Natural killer cell (primary cell): ENCODE results near the gene MLC1. TPM values are rescaled to one million over a fixed set of nuclear protein-coding genes. Genes with fewer than 3 reads are reported as not detected.

ENCODE experiments used
- ATAC-seq, 3 donors: fragments of 150-1000 bp in 2 of 3; fragments of 200-7000 bp in 1 of 3; cut with Tn5 transposase; 1 replicate in 1 of 3; 2 replicates in 2 of 3; pipeline ENCODE4 v1.10.0; 2021; ENCODE audit warnings: mild to moderate bottlenecking in 2 of 3, moderate library complexity in 2 of 3
- DNase-seq, 2 donors: peaks; one replicate each; pipeline versions ENCODE4 v3.0.0 to v3.0.0-alpha.2; 2013 to 2021; ENCODE audit warnings: mixed read lengths in 1 of 2
- H3K27ac ChIP-seq: one replicate; pipeline ENCODE4 v1.5.1; 2013; ENCODE audit warnings: mild to moderate bottlenecking, low read length
- H3K27me3 ChIP-seq: one replicate; pipeline ENCODE4 v1.6.1; 2013; ENCODE audit warnings: low read length; ENCODE audit not compliant: control insufficient read depth, insufficient read depth
- H3K36me3 ChIP-seq: one replicate; pipeline ENCODE4 v1.6.1; 2013; ENCODE audit warnings: low read length; ENCODE audit not compliant: control insufficient read depth, insufficient read depth
- H3K4me1 ChIP-seq: one replicate; pipeline ENCODE4 v1.6.1; 2013; ENCODE audit warnings: low read length; ENCODE audit not compliant: control insufficient read depth, insufficient read depth
- H3K4me3 ChIP-seq: one replicate; pipeline ENCODE4 v1.5.1; 2013; ENCODE audit warnings: low read length
- H3K9me3 ChIP-seq: one replicate; pipeline ENCODE4 v1.6.1; 2013; ENCODE audit warnings: low read length; ENCODE audit not compliant: control insufficient read depth, insufficient read depth
- H3K27ac Mint-ChIP-seq, 2 donors: one replicate each; pipeline ENCODE4 v1.8.0; 2022; ENCODE audit warnings: mild to moderate bottlenecking in 2 of 2, mixed read lengths in 2 of 2, moderate library complexity in 1 of 2
- H3K27me3 Mint-ChIP-seq, 2 donors: one replicate each; pipeline ENCODE4 v1.8.0; 2022; ENCODE audit warnings: low read depth in 2 of 2, mixed read lengths in 2 of 2
- H3K36me3 Mint-ChIP-seq: one replicate; pipeline ENCODE4 v1.8.0; 2022; ENCODE audit warnings: mixed read lengths
- H3K4me1 Mint-ChIP-seq, 2 donors: one replicate each; pipeline ENCODE4 v1.8.0; 2022; ENCODE audit warnings: mixed read lengths in 2 of 2
- H3K4me3 Mint-ChIP-seq: one replicate; pipeline ENCODE4 v1.8.0; 2022; ENCODE audit warnings: mild to moderate bottlenecking, moderate library complexity, mixed read lengths
- H3K9me3 Mint-ChIP-seq, 2 donors: one replicate each; pipeline ENCODE4 v1.8.0; 2022; ENCODE audit warnings: mixed read lengths in 2 of 2
- WGBS: methylation state at CpG from one replicate; pipeline ENCODE4 v1.1.7; 2013; ENCODE audit warnings: missing lambda C conversion rate; ENCODE audit not compliant: insufficient coverage; 5-methylcytosine and 5-hydroxymethylcytosine counted together
- intact Hi-C: fragments of 100-400 bp; cut with micrococcal nuclease; formaldehyde crosslinking; loops from one replicate; pipeline ENCODE4 v1.14.2; 2022
- total RNA-seq, 4 donors: library from RNA; stranded (reverse); fragments of 120-200 nt in 1 of 4; gene quantifications; one replicate each; pipeline versions ENCODE4 v1.2.3 to v1.2.4, GENCODE V29; 2013 to 2022
- TF ChIP-seq, protein P1 (sequence below): fragments of 200-600 bp; IDR thresholded peaks from one replicate; pipeline ENCODE4 v1.8.0; 2022; ENCODE audit warnings: antibody characterized with exemption

The MLC1 gene
- total RNA-seq, 3 donors from 2014 or later (not counting 1 experiment from before 2014, with no cell fraction given), result 67.7 to 96.1 (median 73.7) TPM

DNA sequence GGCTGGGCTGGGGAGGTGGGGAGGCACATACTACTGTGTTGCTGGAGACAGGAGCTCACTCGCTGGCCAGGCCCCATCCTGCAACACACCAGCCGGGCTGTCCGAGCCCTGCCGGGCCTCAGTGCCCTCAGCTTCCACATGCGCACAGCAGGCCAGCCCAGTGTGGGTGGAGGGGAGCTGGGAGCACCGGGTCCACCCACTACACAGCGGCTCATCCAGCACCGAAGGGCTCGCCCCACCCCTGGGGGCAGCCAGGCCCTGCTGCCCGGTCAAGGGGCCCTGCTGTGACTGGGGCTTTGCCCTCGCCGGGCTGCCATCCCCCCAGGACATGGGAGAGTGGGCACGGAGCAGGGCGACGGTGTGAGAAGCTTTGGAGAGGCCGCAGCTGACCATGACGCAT is 36.4 kb downstream of the MLC1 start:
- ATAC-seq, result no peak
- Mint-ChIP-seq H3K36me3 (no peaks in the 10 kb centered on the region), H3K4me1 (peaks cover 8 to 9% of the 10 kb centered on the region in 2 donors), H3K27ac (no peak overlapping the region), H3K9me3 (peaks cover 0 to under 1% of the 10 kb centered on the region in 2 donors), H3K27me3 (peaks cover 0 to 5% of the 10 kb centered on the region in 2 donors), H3K4me3 (no peak overlapping the region)
- WGBS, result 93% methylated on average over 17 of the region's 17 CpGs
- no peaks in the 10 kb centered on the region for H3K9me3 ChIP-seq
- H3K27ac ChIP-seq, result no peak overlapping the region
- H3K4me3 ChIP-seq, result no peak overlapping the region
- peaks cover 20% of the 10 kb centered on the region for H3K4me1 ChIP-seq
- H3K36me3 ChIP-seq, result no peaks in the 10 kb centered on the region
- TF ChIP-seq, protein P1, sequence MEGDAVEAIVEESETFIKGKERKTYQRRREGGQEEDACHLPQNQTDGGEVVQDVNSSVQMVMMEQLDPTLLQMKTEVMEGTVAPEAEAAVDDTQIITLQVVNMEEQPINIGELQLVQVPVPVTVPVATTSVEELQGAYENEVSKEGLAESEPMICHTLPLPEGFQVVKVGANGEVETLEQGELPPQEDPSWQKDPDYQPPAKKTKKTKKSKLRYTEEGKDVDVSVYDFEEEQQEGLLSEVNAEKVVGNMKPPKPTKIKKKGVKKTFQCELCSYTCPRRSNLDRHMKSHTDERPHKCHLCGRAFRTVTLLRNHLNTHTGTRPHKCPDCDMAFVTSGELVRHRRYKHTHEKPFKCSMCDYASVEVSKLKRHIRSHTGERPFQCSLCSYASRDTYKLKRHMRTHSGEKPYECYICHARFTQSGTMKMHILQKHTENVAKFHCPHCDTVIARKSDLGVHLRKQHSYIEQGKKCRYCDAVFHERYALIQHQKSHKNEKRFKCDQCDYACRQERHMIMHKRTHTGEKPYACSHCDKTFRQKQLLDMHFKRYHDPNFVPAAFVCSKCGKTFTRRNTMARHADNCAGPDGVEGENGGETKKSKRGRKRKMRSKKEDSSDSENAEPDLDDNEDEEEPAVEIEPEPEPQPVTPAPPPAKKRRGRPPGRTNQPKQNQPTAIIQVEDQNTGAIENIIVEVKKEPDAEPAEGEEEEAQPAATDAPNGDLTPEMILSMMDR, result no peak
- H3K27me3 ChIP-seq, result no peaks in the 10 kb centered on the region
- intact Hi-C loops, result no loop called here
- DNase-seq, result no peak

DNA sequence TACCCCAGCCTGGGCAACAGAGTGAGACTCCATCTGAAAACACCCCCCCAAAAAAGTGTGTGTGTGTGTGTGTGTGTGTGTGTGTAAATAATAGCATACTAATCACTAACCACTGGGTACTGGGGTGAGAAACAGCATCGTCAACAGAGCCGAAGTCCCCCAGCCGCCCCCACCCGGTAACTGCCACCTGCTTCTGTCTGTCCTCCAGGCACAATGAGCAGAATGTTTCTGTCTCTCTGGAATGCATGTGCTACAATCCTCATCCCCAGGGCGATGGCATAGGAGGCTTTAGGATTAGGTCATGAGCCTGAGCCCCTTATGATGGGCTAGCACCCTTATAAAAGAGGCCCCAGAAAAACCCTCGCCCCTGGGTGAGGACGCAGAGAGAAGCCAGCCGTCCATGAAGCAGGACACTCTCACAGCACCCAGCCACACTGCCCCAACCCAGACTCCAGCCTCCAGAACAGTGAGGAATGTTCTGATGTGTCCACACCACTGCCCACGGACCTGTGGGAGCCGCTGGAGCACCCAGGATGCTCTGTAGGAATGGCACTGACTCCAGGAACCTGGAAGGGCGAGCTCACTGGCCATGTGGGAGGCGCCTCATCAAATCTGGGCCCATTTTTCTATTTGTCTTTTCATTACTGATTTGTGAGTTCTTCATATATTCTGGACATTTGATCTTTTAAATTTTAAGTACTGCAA is 37.0 kb downstream of the MLC1 start:
- no peaks in the 10 kb centered on the region for H3K36me3 ChIP-seq
- DNase-seq (no peak), ATAC-seq (peak in 2 of 3 donors; percentile 29 to 45)
- Mint-ChIP-seq H3K36me3 (no peaks in the 10 kb centered on the region), H3K27ac (no peak overlapping the region), H3K27me3 (peaks cover 0 to 10% of the 10 kb centered on the region in 2 donors), H3K4me1 (peaks cover 8 to 9% of the 10 kb centered on the region in 2 donors), H3K9me3 (no peaks in the 10 kb centered on the region), H3K4me3 (no peak overlapping the region)
- H3K27me3 ChIP-seq, result no peaks in the 10 kb centered on the region
- WGBS, result 73% methylated on average over 11 of the region's 12 CpGs
- intact Hi-C loops, result no loop called here
- TF ChIP-seq, protein P1, result no peak
- peaks cover 23% of the 10 kb centered on the region for H3K4me1 ChIP-seq
- H3K27ac ChIP-seq, result no peak overlapping the region
- no peak overlapping the region for H3K4me3 ChIP-seq
- H3K9me3 ChIP-seq, result no peaks in the 10 kb centered on the region

- no peaks in the 10 kb centered on the region for H3K36me3 ChIP-seq
- H3K4me3 ChIP-seq, result no peak overlapping the region
- TF ChIP-seq, protein P1, result no peak
- no peaks in the 10 kb centered on the region for H3K27me3 ChIP-seq
- H3K27ac ChIP-seq, result no peak overlapping the region
- WGBS, result 94% methylated on average over 15 of the region's 16 CpGs
- H3K27me3 Mint-ChIP-seq, result peaks cover 8 to 14% of the 10 kb centered on the region in 2 donors
- intact Hi-C loops, result no loop called here
- no peaks in the 10 kb centered on the region for H3K9me3 ChIP-seq
- no peaks in the 10 kb centered on the region for H3K36me3 Mint-ChIP-seq
- H3K4me1 ChIP-seq, result peaks cover 23% of the 10 kb centered on the region
- no peaks in the 10 kb centered on the region for H3K9me3 Mint-ChIP-seq
- H3K4me1 Mint-ChIP-seq, result peaks cover 8 to 9% of the 10 kb centered on the region in 2 donors
- ATAC-seq (no peak), DNase-seq (no peak)
- no peak overlapping the region for H3K27ac Mint-ChIP-seq
- H3K4me3 Mint-ChIP-seq, result no peak overlapping the region
These were observed 37.9 kb downstream of the MLC1 start for GRCh38 chr22:50047346-50047745.
